NCI-H345 treated with DMSO at 0.1 percent for 48 hours (cell line): ENCODE measurements around the gene CYP26B1.

Experiments
- DNase-seq: peaks from one replicate; lab custom pipeline; 2025; ENCODE audit not compliant: unreplicated experiment; lab: John Stamatoyannopoulos, UW

The CYP26B1 gene

DNA sequence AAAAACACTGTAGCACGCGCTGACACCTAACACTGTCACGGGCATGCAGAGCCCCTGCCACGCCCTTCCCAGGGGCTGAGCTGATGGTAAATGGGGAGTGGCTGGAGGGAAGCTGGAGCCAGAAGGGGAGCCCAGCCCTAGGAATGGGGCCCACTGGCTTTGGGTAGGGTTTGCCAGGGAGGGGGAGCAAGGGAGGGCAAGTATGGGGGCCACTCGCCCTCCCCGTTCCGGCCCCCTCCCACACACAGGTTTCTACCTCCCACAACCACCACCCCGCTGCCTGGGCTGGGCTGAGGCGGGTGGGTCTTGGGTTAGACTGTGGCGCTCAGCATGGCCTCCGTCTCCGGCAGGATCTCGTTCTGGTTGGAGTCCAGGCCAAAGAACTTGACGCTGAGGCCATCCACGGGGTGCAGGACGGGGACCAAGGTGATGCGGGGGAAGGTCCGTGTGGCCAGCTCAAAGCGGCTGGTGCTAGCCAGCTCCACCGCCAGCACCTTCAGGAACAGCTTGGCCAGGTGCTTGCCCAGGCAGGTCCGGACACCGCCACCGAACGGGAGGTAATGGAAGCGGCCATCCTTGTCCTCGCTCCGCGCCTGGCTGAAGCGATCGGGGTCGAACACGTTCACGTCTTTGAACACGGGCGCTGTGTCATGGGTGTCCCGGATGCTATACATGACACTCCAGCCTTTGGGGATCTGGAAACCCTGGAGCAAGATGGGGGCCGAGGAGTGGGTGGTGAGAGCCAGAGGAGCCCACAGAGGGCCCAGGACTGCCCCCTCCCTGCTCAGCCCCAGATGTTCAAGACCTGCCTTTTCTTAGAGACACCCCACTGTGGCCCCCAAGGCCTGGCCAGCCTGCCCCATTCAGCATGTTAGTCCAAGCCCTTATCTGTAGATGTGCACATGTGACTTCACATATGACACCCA, 15.5 kb downstream of the CYP26B1 start:
- no peak for DNase-seq

DNA sequence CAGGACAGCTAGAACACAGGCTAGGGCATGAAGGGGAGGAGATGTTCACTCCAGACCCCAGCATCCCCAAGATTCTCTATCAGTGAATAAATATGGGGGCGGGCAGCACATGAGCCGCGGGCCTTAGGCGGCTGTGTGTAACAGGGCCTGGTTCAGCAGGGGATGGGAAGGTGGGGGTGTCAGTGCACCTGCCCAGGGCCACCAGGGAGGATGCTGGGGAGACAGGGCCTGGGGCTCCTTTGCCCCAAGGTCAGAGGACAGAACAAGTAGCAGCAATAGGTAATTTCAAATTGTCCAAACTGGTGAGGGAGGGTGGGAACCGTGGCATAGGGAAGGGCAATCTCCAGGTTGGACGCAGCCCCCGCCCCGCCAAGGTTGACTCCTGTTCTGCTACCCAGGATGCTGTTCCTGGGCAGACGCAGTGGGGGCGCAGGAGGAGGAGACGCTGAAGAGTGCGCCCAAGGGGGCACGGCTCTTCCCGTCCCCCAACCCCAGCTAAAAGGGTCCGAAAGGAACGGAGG, 16.2 kb downstream of the CYP26B1 start:
- no peak for DNase-seq

DNA sequence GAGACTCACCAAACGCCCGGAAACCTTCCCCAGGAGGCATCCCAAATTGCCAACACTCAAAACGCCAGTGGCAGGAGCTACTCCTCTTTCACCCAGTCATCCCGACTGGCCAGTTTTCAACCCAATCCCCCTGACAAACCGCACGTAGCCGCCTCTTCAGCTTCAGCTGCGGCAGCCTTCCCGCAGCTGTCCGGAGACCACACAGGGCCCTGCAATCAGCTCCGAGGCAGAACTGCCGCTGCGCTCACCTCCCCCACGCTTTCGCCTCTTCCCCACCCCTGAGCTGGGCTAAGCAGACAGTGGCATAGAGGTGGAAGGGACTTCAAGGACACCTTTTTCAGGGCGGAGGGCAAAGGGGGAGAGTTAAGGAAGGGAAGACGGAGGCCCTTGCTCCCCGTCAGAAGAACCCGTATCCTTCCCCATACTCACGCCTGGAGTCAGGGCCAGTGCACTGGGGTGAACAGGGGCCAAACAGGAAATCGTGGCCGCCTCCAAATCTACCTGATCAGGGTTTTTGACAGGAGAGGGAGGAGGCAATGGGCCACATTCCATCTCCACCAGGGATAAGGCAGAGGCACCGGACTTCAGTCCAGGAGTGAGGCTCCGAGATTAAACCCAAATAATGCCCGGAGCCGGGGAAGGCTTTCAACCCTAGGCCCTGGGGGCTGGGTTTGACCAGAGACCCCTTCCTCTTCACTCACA, 16.9 kb downstream of the CYP26B1 start:
- no peak for DNase-seq

DNA sequence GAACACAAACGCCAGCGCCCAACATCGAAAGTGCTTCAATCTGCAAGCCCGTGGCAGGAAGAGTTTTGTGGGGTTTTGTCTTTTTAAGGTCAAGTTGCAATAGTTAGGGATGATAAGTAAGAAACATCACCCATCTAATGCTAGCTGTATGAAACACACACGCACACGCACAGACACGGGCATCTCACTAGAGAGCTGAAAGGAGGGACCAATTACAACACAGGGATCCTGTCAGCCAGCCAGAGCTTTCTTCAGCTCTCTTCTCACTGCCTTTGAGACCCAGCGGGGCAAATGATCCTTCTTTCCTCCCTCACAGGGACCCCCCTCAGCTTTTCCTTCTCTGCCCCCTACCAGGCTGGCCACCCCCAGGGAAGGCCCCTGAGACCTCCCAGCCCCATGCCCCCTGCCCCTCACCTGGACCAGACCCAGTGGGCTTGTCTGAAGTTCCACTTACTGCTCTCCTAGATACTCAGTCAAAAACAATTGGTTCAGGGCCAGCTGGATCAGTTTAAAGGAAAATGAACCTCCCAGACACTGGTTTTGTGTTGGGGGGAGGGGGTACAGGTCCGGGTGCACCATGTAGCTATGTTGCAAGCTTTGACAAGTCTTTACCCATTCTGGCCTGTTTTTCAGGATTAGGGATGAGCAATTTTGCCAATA, 17.9 kb downstream of the CYP26B1 start:
- DNase-seq, result no peak

DNA sequence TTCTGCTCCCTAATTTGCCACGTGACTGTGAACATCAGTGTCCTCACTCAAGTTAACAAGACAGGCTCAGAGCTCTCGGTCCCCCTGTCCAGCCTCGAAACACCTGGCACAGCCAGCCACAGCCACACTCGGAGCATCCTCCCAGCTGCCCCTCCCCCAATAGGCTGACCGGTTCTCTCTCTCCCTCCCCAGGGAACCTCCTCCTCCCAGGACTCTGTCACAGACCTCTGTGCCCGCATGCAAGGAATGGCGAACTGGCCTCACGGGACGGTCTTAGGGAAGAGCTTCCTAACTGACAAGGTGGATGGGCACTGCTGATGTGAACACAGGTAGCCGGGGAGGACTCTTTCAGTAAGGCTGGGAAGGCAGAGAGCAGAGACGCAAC, 18.8 kb downstream of the CYP26B1 start:
- DNase-seq, result no peak

DNA sequence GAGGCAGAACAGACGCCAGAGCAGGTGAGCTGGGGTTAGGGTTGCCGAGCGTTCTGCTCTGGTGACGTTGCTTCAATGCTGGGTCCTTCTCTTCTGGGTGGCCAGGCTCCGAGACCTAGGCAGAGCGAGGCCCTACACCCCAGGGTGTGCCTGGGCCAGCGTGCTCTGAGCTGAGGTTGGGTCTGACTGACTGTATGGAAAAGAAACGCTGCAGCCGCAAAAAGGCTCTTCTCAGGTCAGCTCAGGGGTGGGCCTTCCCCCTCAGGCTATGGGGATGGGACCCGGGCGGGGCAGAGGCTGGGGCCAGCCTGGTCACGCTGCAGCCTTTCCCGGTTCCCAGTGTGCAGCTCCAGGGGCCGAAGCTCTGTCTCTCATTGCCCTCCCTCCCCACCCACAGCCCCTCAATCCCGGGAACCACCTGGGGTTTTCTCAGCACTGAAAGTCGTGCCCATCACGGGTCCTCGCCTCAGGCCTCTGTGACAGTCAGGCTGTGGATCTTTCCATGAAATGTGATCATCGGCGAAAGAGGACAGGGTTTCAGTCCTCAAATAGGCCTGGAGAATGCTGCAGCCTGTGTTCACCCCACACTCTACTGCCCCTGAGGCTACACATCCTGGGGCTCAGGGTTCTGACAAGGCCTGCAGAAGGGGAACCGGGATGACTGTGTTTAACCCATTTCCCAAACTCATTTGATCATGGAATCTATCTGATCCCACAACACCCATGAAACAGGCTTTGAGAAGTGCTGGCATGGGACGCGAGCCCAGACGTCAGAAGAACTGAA, 19.4 kb downstream of the CYP26B1 start:
- DNase-seq, result no peak

DNA sequence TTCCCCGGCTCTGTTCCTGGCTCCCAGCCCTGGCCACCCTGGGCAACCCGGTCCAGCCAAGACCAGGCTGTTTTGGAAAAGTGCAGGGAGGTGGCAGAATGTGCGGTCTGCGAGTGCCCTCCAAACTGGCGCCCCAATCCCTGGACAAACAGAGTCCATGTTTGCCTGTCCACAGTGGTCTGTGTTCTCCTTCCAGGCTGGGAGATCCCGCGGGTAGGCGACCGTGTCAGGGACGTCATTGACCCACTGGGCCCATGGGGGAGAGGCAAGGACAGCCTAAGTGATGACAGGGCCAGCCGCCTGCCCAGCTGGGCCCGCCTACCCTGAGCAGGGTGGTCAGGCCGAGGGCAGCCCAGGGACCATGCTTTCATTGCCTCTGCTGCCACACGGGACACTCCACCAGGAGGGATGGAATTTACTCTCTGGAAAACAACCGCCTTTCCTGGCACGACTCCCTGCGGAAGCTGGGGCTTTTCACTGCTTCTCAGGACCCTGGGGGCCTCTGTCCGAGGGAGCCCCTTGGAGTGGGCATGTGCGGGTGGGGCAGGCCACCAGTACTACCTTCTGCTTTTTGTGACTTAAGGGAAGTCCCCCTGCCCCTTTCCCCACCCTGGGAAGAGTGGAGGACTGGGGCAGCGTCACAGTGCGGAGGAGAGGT, 20.1 kb downstream of the CYP26B1 start:
- DNase-seq, result no peak

DNA sequence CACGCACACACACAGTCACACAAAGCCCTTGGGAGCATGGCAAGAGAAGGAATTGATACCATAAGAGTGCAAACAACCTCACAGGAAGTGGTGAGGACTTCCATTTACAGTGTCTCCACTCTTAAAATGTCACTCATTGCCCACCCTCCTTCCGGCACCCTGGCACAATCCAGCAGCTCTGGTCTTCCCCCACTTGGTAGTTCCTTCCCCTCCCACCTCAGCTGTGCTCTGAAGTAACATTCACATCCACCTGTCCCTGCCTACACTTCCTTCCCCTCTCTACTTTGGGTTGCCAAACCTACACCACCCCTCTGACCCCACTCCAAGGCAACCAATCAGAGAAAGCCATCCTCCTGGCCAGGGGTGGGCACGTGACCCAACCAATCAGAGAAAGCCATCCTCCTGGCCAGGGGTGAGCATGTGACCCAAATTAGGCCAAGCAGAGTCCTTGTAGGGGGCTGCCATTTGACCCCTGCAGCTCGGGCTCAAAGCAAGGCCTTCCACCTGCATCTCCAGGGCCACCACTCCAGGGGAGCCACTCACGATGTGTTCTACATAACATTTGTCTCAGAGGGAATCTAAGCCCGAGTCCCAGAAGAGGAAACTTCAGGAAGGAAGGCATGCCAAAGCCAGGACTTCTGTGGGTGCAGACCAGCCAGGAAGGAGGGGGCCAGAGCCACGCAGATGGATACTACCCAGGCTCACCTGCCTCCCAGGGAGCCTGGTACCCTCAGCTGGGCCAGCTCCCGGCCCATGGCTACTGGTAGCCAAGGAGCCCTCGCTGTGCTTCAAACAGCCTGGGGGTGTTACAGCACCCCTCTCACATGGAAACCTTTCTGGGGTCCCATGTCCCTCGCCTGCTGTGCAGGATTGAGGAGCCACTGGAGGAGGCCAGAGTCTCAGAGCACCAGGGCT, 21.2 kb downstream of the CYP26B1 start:
- no peak for DNase-seq

DNA sequence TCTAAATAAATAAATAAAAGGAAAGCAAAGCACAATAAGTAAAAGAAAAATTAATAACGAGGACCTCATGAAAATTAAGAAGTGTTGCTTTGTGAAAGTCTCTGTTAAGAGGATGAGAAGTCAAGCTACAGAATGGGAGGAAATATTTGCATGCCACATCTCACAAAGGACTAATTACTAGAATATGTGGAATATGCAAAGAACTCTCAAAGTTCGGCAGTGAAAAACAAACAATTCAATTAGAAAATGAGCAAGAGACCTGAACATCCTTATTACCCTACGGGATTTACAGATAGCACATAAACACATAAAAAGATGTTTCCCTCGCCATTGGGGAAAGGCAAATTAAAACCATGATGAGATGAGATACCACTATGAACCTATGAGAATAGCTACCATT, 23.3 kb downstream of the CYP26B1 start:
- DNase-seq, result no peak

DNA sequence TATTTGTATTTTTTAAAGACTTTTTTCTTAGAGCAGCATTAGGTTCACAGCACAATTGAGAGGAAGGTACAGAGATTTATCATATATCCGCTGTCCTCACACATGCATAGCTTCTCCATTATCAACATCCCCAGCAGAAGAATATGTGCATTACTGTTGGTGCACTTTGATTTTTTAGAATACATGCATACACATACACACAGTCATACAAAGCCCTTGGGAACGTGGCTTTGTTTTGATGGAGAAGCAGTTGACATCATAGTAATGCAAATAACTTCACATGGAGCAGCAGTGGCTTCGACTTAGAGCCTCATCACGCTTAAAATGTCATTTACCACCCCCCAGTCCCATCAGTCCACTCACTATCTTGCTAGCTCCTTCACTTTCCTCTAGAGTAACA, 26.5 kb downstream of the CYP26B1 start:
- no peak for DNase-seq

DNA sequence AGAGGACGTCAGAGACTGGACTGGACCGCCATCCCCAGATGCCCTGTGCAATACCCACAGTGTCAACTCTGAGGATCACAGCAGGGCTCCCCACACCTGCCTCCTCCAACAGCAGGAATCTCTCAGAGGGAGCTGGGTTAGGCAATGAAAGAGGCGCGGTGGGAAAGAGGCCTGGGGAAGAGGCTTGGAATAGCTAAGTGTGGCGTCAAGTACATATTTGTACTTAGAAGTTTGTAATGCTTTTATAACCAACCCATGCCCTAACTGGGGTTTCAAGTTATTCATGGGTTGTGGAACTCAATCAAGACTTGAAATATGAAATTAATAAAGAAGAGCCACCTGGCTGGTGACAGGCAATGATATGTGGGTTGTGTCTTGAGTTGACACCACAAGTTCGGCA, 28.7 kb downstream of the CYP26B1 start:
- no peak for DNase-seq

DNA sequence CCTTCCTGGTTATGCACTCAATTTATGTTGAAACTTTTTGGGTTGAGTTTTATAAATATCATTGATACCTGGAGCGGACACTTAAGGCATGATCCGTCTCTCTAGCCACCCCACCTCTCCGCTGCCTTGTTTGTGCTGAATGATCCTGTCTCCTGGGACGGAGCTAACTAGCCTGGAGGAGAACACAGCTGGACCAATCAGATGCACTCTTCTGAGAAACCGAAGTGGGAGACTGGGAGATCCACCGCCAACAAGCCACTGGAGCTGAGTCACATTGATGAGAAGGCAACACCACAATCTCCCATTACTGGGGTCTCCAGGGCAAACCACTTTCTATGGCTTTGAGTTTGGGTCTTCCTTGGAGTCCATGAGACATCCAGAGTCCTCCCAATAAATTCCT, 29.3 kb downstream of the CYP26B1 start:
- no peak for DNase-seq

DNA sequence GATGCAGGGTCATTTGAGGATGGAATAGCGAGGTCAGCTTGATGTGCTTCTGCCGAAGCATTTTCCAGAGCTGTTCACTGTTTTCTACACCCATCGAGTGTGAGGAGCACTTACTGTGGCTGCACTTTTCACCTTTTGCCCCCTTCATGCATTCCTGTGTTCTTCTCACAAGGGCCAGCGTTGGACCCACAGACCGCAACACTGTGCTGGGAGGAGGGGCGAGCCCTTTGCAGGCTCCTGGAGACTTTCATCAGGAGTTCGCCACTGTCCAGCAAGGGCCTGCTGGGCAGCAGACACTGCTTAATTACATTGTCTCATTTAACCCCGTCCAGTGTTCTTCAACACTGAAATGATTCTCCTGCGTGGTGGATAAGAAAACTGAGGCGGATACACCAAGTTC, 29.9 kb downstream of the CYP26B1 start:
- no peak for DNase-seq

DNA sequence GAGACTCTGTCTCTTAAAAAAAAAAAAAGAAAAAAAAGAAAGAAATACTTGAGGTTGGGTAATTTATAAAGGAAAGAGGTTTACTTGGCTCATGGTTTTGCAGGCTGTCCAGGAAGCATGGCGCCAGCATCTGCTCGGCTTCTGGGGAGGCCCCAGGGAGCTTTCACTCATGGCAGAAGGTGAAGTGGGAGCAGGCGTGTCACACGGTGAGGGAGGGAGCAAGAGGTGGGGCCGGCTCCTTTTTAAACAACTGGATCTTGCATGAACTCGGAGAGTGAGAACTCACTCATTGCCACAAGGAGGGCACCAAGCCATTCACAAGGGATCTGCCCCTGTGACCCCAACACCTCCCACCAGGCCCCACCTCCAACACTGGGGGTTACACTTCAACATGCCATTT, 30.6 kb downstream of the CYP26B1 start:
- no peak for DNase-seq

DNA sequence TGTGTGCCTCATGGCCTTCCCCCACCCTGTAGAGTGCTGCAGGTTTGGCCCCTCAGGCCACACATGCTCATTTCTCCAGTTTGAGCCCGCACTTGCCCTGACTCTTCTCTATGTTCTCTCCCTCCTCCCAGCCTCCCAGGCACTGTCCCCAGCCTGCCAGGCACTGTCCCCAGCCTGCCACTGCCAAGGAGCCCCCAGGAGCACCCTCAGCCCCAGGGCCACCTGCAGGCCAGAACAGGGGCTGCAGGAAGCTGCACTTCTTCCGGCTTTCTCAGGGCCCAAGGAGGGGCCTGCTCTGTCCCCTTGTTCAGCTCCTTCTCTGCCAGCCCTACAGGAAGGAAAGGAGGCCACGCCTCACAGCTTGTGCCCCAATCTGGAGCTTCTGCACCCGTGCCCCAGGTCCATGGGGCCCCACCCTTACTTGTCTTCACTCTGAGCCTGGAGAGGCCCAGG, 31.6 kb downstream of the CYP26B1 start:
- no peak for DNase-seq

DNA sequence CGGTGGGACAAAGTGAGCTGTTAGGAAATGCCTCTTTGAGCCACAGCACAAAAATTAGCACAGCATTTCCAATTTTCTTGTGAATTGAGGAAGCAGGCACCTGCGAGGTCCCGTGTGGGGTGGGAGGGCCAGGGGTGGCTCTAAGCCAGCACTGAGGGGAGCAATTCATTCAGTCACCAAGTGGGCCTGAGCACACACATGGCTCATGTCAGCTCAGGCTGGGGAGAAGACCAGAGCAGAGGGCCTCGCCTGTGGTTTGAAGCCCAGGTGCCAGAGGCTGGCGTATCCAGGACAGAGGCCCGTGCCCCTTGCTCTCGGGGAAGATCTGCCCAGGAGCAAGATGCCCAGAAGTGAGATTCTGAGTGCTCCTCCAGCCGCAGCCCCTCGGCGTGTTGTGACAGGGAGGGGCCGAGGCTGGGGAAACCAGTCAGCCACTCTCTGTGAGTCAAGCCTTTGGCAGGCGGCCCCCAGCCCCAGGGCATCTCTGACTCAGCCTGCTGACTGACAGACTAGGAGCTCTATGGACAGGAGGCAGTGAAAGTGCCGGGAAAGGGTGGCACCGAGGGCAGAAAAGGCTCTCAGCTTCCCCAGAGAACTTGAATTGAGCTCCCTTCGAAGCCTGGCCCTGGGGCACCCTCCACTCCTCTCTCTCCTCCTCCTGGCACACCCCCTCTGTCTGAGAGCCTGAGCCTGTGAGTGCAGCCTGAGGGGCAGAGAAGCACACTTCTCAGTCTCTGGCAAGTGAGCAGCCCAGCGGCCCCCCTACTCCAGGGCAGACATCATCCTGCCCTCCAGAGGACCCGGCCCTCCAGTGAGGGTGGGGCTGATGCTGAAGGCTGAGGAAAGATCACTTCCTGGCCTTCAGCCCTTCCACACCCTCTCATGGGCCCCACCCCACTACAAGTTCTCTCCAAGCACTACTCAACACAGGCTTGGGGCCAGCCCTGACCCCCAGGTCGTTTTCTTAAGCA, 32.3 kb downstream of the CYP26B1 start:
- DNase-seq, result no peak

DNA sequence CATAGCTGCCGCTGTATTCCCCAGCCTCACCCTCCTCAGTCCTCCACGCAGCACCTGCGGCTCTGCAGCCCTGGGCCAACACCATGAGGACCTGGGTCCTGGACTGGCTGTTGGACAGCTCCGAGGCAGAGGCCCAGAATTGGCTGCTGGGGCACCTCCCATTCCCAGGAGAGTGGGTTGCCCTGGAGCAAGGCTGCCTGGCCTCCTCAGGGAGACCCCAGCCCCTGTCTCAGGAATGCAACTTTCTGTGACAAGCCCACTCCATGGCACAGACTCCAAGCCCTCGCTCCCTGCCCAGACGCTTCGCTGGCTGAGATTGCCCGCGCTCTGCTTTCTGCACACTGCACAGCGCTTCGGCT, 33.0 kb downstream of the CYP26B1 start:
- no peak for DNase-seq
